ENCODE results near the gene FSTL5. TPM values are rescaled to one million over a fixed set of nuclear protein-coding genes. Genes with fewer than 3 reads are reported as not detected.

FSTL5 gene
- total RNA-seq, 1 experiment from 2014 or later: not detected

DNA sequence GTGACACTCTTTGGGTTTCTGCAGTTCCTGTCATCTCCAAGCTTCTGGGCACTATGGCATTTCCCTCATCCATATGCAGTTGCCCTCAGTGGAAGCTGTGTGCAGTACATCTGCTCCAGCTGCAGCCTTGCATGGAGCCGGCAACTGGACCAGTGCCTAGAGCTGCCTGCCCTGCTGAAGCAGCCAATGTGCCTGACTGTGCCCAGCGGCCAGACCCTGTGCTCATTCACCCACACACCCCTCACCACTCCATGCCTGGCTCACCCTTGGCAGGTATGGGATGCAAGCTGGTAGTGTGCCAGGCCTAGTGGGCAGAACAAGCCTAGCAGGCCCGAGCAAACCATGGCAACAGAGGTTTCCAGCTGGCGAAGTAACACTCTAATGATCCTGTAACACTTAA lies 370.8 kb downstream of the FSTL5 start:
- no peak for DNase-seq
- Histone ChIP-seq H2BK12ac (ENCODE audit: insufficient read length, low read depth, low read length) (no peak overlapping the region), H3K4me1 (ENCODE audit: insufficient read depth, low read length) (no peaks in the 10 kb centered on the region), H3K4ac (ENCODE audit: low read depth, low read length) (no peak overlapping the region), H2BK120ac (ENCODE audit: low read depth, low read length, poor library complexity, severe bottlenecking) (no peak overlapping the region), H3K9ac (ENCODE audit: extremely low read depth, insufficient read length, low read length) (no peak overlapping the region), H3K56ac (ENCODE audit: insufficient read length, low read depth, low read length) (no peak overlapping the region), H3K4me2 (ENCODE audit: insufficient read depth, insufficient read length, low read length) (no peak overlapping the region), H4K5ac (ENCODE audit: insufficient read length, low read depth, low read length) (no peak overlapping the region), H2AFZ (ENCODE audit: low read length) (no peak overlapping the region), H3K14ac (ENCODE audit: insufficient read depth, low read length) (no peak overlapping the region), H3K79me2 (ENCODE audit: insufficient read depth, low read length) (no peaks in the 10 kb centered on the region), H2BK20ac (ENCODE audit: low read depth, low read length, poor library complexity, severe bottlenecking) (no peak overlapping the region), H3K27ac (ENCODE audit: insufficient read length, low read depth, low read length) (no peak overlapping the region), H3T11ph (ENCODE audit: low read length) (no peak overlapping the region), H3K79me1 (ENCODE audit: insufficient read depth, low read depth, low read length, poor library complexity, severe bottlenecking) (no peaks in the 10 kb centered on the region), H3K18ac (ENCODE audit: insufficient read length, low read depth, low read length) (no peak overlapping the region), H4K20me1 (ENCODE audit: control insufficient read depth, insufficient read depth, insufficient read length) (no peaks in the 10 kb centered on the region), H4K91ac (ENCODE audit: insufficient read length, low read depth, low read length) (no peak overlapping the region), H4K8ac (replicated peaks; ENCODE audit: insufficient read length, low read depth, low read length) (no peak overlapping the region), H3K9me3 (ENCODE audit: control insufficient read depth, low read depth, low read length) (peaks cover 5% of the 10 kb centered on the region), H3K23me2 (ENCODE audit: insufficient read length, low read depth, low read length, poor library complexity, severe bottlenecking) (no peaks in the 10 kb centered on the region), H2BK15ac (ENCODE audit: low read depth, low read length) (no peak overlapping the region), H3K23ac (ENCODE audit: insufficient read length, low read depth, low read length) (no peak overlapping the region), H3K27me3 (ENCODE audit: insufficient read depth, low read length) (no peaks in the 10 kb centered on the region), H2BK5ac (ENCODE audit: insufficient read length, low read length) (no peak overlapping the region), H2AK5ac (ENCODE audit: insufficient read length, low read length) (no peak overlapping the region)
- no peak overlapping the region for H3K27ac Mint-ChIP-seq
- TF ChIP-seq, protein P1, sequence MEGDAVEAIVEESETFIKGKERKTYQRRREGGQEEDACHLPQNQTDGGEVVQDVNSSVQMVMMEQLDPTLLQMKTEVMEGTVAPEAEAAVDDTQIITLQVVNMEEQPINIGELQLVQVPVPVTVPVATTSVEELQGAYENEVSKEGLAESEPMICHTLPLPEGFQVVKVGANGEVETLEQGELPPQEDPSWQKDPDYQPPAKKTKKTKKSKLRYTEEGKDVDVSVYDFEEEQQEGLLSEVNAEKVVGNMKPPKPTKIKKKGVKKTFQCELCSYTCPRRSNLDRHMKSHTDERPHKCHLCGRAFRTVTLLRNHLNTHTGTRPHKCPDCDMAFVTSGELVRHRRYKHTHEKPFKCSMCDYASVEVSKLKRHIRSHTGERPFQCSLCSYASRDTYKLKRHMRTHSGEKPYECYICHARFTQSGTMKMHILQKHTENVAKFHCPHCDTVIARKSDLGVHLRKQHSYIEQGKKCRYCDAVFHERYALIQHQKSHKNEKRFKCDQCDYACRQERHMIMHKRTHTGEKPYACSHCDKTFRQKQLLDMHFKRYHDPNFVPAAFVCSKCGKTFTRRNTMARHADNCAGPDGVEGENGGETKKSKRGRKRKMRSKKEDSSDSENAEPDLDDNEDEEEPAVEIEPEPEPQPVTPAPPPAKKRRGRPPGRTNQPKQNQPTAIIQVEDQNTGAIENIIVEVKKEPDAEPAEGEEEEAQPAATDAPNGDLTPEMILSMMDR (conservative IDR thresholded peaks at IDR 0.05): no peak
- no peaks in the 10 kb centered on the region for H3K4me1 Mint-ChIP-seq
- peaks cover 0 to 3% (median 3%) of the 10 kb centered on the region in 3 experiments; a peak in 4 of 7 replicates for H3K36me3 Mint-ChIP-seq (ENCODE audit: insufficient read depth in 1 of 3, low read depth in 3 of 3)
- H3K27me3 Mint-ChIP-seq (ENCODE audit: low read depth): no peaks in the 10 kb centered on the region
- H3K9me3 Mint-ChIP-seq: peaks cover 0 to 6% of the 10 kb centered on the region in 2 experiments; a peak in 3 of 5 replicates
- H3K4me3 Mint-ChIP-seq: no peak overlapping the region
- WGBS (ENCODE audit: extremely low coverage, insufficient read length, low lambda C conversion rate): no CpG with 5 or more reads among the region's 4 CpGs

Measured in H9 (cell line).